AML-193 (cell line): Measurements from ENCODE around the gene PXN.
"Not testable (repeated sequence)": the region's sequence is repeated elsewhere in the genome, so short reads cannot be mapped to it uniquely, and the experiment has no call there.

Source experiments
- DNase-seq, 2 experiments: peaks; one replicate each; lab custom pipeline; 2025; lab: John Stamatoyannopoulos, UW

Gene PXN

GRCh38 chr12:120241561-120242274, 23.8 kb downstream of the PXN start:
- no peak for DNase-seq

GRCh38 chr12:120240495-120240833, 25.1 kb downstream of the PXN start:
- DNase-seq: no peak

GRCh38 chr12:120239776-120240494, 25.6 kb downstream of the PXN start:
- no peak for DNase-seq

GRCh38 chr12:120238839-120239445, 26.6 kb downstream of the PXN start:
- DNase-seq: no peak

GRCh38 chr12:120238217-120238616, 27.3 kb downstream of the PXN start:
- DNase-seq: no peak

- peak; percentile 72 to 83 for DNase-seq
These were observed 28.0 kb downstream of the PXN start for GRCh38 chr12:120237360-120238171.

- not testable (repeated sequence) for DNase-seq
These were observed 28.7 kb downstream of the PXN start for GRCh38 chr12:120236809-120237208.

GRCh38 chr12:120235369-120236323, 29.9 kb downstream of the PXN start:
- no peak for DNase-seq

GRCh38 chr12:120234643-120235368, 30.7 kb downstream of the PXN start:
- DNase-seq: no peak

GRCh38 chr12:120231316-120232011, 34.1 kb downstream of the PXN start:
- DNase-seq: peak; percentile 93 to 94

- no peak for DNase-seq
These were observed 34.6 kb downstream of the PXN start for GRCh38 chr12:120230974-120231315.

- no peak for DNase-seq
These were observed 35.1 kb downstream of the PXN start for GRCh38 chr12:120230326-120230973.

GRCh38 chr12:120229487-120230325, 35.8 kb downstream of the PXN start:
- no peak for DNase-seq

GRCh38 chr12:120229071-120229486, 36.5 kb downstream of the PXN start:
- no peak for DNase-seq

- DNase-seq: peak; percentile 66 to 79
These were observed 37.0 kb downstream of the PXN start for GRCh38 chr12:120228291-120229070.

- no peak for DNase-seq
These were observed 37.6 kb downstream of the PXN start for GRCh38 chr12:120228041-120228290.

GRCh38 chr12:120227233-120228040, 38.1 kb downstream of the PXN start:
- no peak for DNase-seq
